ENCODE measurements around the gene OCRL.

Gene OCRL

DNA sequence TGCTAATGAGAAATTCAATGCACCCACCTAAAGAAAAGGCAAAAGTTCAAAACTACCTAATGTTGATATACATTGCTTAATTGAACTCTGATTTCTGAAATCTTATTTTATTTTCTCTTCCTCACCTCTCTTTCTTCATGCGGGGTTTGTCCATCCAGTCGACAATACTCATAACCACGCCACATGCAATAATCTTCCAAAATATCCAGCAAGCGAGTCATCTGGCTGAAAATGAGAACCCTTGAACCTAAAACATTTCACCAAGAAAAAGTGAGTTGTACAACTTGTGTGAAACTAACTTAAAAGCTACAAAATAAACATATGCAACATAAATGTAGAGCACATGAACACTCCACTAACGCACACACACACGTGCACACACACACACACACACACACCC lies 43.4 kb upstream of the OCRL start:
- Histone ChIP-seq H3K4me1 (no peaks in the 10 kb centered on the region), H2AFZ (no peak overlapping the region), H3K79me2 (no peaks in the 10 kb centered on the region), H3K9ac (no peak overlapping the region), H3K9me3 (ENCODE audit: control insufficient read depth, low read length) (no peaks in the 10 kb centered on the region), H3K4me3 (ENCODE audit: low read depth, low read length) (no peak overlapping the region), H3K4me2 (ENCODE audit: low read length) (no peak overlapping the region), H3K36me3 (ENCODE audit: control insufficient read depth, insufficient read depth, low read length) (no peaks in the 10 kb centered on the region), H3K27ac (no peak overlapping the region), H3K27me3 (ENCODE audit: control insufficient read depth, insufficient read depth, low read length) (no peaks in the 10 kb centered on the region)
- TF ChIP-seq, protein P1, sequence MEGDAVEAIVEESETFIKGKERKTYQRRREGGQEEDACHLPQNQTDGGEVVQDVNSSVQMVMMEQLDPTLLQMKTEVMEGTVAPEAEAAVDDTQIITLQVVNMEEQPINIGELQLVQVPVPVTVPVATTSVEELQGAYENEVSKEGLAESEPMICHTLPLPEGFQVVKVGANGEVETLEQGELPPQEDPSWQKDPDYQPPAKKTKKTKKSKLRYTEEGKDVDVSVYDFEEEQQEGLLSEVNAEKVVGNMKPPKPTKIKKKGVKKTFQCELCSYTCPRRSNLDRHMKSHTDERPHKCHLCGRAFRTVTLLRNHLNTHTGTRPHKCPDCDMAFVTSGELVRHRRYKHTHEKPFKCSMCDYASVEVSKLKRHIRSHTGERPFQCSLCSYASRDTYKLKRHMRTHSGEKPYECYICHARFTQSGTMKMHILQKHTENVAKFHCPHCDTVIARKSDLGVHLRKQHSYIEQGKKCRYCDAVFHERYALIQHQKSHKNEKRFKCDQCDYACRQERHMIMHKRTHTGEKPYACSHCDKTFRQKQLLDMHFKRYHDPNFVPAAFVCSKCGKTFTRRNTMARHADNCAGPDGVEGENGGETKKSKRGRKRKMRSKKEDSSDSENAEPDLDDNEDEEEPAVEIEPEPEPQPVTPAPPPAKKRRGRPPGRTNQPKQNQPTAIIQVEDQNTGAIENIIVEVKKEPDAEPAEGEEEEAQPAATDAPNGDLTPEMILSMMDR (IDR thresholded peaks at IDR 0.05), result no peak

DNA sequence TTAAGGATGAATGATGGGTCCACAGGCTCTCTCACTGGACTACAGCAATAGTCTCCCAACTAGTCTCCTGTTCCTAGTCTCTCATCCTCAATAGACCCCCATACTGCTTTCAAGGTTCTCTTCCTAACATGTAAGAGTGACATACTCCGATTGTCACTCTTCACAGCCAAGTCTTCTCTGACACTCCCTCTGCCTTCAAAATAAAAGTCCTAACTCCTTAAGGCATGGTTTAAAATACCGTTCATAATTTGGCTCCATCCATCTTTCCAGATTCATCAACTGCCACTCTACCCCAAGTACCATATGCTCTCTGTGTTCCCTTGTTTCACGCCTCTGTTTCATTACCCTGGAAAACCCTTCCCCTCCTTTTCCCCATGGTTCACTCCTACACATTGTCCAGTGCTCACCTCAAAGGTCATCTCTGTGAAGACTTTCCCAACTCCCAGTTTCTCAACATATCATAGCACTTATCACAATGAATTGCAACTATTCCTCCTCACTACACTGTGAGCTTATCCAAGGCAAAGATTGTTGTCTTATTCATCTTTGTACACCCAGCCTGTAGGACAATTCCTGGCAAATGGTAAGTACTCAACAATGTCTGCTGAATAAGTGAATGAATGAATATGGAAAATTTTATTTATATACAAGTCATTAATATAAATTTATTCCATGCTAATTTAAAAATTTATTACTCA lies 42.8 kb upstream of the OCRL start:
- Histone ChIP-seq H3K27ac (no peak overlapping the region), H3K9me3 (ENCODE audit: control insufficient read depth, low read length) (no peaks in the 10 kb centered on the region), H3K4me3 (ENCODE audit: low read depth, low read length) (no peak overlapping the region), H3K4me1 (no peaks in the 10 kb centered on the region), H3K27me3 (ENCODE audit: control insufficient read depth, insufficient read depth, low read length) (no peaks in the 10 kb centered on the region), H2AFZ (no peak overlapping the region), H3K9ac (no peak overlapping the region), H3K36me3 (ENCODE audit: control insufficient read depth, insufficient read depth, low read length) (no peaks in the 10 kb centered on the region), H3K4me2 (ENCODE audit: low read length) (no peak overlapping the region), H3K79me2 (no peaks in the 10 kb centered on the region)
- TF ChIP-seq, protein P1 (IDR thresholded peaks at IDR 0.05), result no peak

DNA sequence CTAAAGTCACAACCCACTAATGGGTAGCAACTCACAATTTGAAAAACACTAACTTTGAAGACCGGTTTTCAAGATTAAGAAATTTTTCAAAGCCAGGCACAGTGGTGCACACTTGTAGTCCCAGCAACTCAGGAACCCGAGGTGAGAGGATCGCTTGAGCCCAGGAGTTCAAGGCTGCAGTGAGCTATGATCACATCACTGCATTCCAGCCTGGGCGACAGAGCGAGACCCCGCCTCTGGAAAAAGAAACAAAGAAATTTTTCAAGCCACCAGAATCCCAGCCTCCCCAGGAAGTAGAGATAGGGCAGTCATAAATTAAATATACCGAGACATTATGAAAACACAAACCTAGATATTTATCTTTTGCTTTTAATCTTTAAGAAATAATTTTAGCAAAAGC lies 29.7 kb upstream of the OCRL start:
- H2AFZ ChIP-seq, result no peak overlapping the region
- no peaks in the 10 kb centered on the region for H3K36me3 ChIP-seq (ENCODE audit: control insufficient read depth, insufficient read depth, low read length)
- no peaks in the 10 kb centered on the region for H3K9me3 ChIP-seq (ENCODE audit: control insufficient read depth, low read length)
- TF ChIP-seq, protein P1 (IDR thresholded peaks at IDR 0.05), result no peak
- no peaks in the 10 kb centered on the region for H3K27me3 ChIP-seq (ENCODE audit: control insufficient read depth, insufficient read depth, low read length)
- H3K9ac ChIP-seq, result no peak overlapping the region
- H3K27ac ChIP-seq, result no peak overlapping the region
- H3K4me2 ChIP-seq (ENCODE audit: low read length), result no peak overlapping the region
- H3K4me3 ChIP-seq (ENCODE audit: low read depth, low read length), result no peak overlapping the region
- H3K4me1 ChIP-seq, result no peaks in the 10 kb centered on the region
- H3K79me2 ChIP-seq, result peaks cover 2% of the 10 kb centered on the region

DNA sequence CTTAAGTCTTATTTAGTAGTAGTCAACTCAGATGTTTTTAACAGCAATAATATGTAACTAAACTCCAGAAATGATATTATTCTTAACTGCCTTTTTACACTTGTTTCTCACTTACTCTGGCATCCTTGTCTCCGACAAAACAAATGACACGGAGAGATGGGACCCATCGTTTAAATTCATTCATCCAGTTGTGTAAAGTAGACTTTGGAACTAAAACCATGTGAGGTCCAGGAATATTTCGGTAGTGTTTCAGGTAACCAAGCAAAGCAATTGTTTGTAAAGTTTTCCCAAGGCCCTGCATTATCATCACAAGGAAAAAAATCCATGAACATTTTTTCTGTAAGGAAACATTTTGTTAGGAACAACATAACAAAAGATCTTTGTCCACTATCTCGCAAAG lies 28.4 kb upstream of the OCRL start:
- no peak overlapping the region for H3K27ac ChIP-seq
- H3K27me3 ChIP-seq (ENCODE audit: control insufficient read depth, insufficient read depth, low read length), result no peaks in the 10 kb centered on the region
- no peak overlapping the region for H3K9ac ChIP-seq
- H3K4me2 ChIP-seq (ENCODE audit: low read length), result no peak overlapping the region
- no peak overlapping the region for H3K4me3 ChIP-seq (ENCODE audit: low read depth, low read length)
- H2AFZ ChIP-seq, result no peak overlapping the region
- TF ChIP-seq, protein P1 (IDR thresholded peaks at IDR 0.05), result no peak
- no peaks in the 10 kb centered on the region for H3K36me3 ChIP-seq (ENCODE audit: control insufficient read depth, insufficient read depth, low read length)
- no peaks in the 10 kb centered on the region for H3K9me3 ChIP-seq (ENCODE audit: control insufficient read depth, low read length)
- H3K79me2 ChIP-seq, result peaks cover 7% of the 10 kb centered on the region
- no peaks in the 10 kb centered on the region for H3K4me1 ChIP-seq

DNA sequence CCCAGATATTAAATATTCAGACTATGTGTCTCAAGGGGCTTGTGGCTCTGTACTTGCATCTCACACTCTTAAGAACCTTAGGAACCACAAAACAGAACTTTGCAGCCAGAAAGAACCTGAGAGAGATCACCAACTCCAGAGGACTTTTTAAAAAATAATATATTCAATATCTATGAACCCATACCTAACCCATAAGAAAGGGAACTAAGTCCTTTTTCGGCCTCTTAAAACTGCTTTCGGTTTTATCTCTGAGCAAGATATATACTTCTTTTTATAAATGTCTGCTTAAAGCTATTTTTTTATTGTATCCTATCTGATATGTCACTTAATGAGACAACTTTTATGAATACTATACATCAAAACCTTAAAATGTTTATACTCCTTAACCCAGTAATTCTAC lies 27.6 kb upstream of the OCRL start:
- H3K79me2 ChIP-seq, result peaks cover 7% of the 10 kb centered on the region
- H3K9ac ChIP-seq, result no peak overlapping the region
- no peak overlapping the region for H3K27ac ChIP-seq
- no peak overlapping the region for H3K4me3 ChIP-seq (ENCODE audit: low read depth, low read length)
- no peaks in the 10 kb centered on the region for H3K4me1 ChIP-seq
- no peaks in the 10 kb centered on the region for H3K27me3 ChIP-seq (ENCODE audit: control insufficient read depth, insufficient read depth, low read length)
- no peaks in the 10 kb centered on the region for H3K36me3 ChIP-seq (ENCODE audit: control insufficient read depth, insufficient read depth, low read length)
- TF ChIP-seq, protein P1 (IDR thresholded peaks at IDR 0.05), result no peak
- no peaks in the 10 kb centered on the region for H3K9me3 ChIP-seq (ENCODE audit: control insufficient read depth, low read length)
- H3K4me2 ChIP-seq (ENCODE audit: low read length), result no peak overlapping the region
- H2AFZ ChIP-seq, result no peak overlapping the region

Measured in parathyroid adenoma (tissue), 2 donors.